Measurements from ENCODE around the gene PAX7. TPM values are rescaled to one million over a fixed set of nuclear protein-coding genes. Genes with fewer than 3 reads are reported as not detected.
"Not testable (repeated sequence)": the region's sequence is repeated elsewhere in the genome, so short reads cannot be mapped to it uniquely, and the experiment has no call there.

PAX7 gene
- total RNA-seq, 1 donor from 2014 or later, result not detected

- no peak for DNase-seq (ENCODE audit: low spot score)
Observed at GRCh38 chr1:18727956-18728355, 97.3 kb downstream of the PAX7 start.

GRCh38 chr1:18730321-18730720, 99.7 kb downstream of the PAX7 start:
- no peak for DNase-seq (ENCODE audit: low spot score)

GRCh38 chr1:18731148-18731547, 100.5 kb downstream of the PAX7 start:
- no peak for DNase-seq (ENCODE audit: low spot score)

GRCh38 chr1:18731591-18732235, 101.1 kb downstream of the PAX7 start:
- no peak for DNase-seq (ENCODE audit: low spot score)

GRCh38 chr1:18732686-18733085, 102.0 kb downstream of the PAX7 start:
- no peak for DNase-seq (ENCODE audit: low spot score)

- DNase-seq (ENCODE audit: low spot score), result no peak
Observed at GRCh38 chr1:18734001-18734400, 103.4 kb downstream of the PAX7 start.

- no peak for DNase-seq (ENCODE audit: low spot score)
Observed at GRCh38 chr1:18734461-18735223, 104.0 kb downstream of the PAX7 start.

GRCh38 chr1:18735224-18735997, 104.8 kb downstream of the PAX7 start:
- no peak for DNase-seq (ENCODE audit: low spot score)

GRCh38 chr1:18736958-18737357, 106.3 kb downstream of the PAX7 start:
- DNase-seq (ENCODE audit: low spot score), result no peak

GRCh38 chr1:18738126-18738525, 107.5 kb downstream of the PAX7 start:
- no peak for DNase-seq (ENCODE audit: low spot score)

- no peak for DNase-seq (ENCODE audit: low spot score)
Observed at GRCh38 chr1:18738617-18739016, 108.0 kb downstream of the PAX7 start.

- DNase-seq (ENCODE audit: low spot score), result no peak
Observed at GRCh38 chr1:18739408-18739807, 108.8 kb downstream of the PAX7 start.

- no peak for DNase-seq (ENCODE audit: low spot score)
Observed at GRCh38 chr1:18739897-18740296, 109.3 kb downstream of the PAX7 start.

GRCh38 chr1:18740617-18741016, 110.0 kb downstream of the PAX7 start:
- DNase-seq (ENCODE audit: low spot score), result no peak

GRCh38 chr1:18743233-18743632, 112.6 kb downstream of the PAX7 start:
- no peak for DNase-seq (ENCODE audit: low spot score)

- not testable (repeated sequence) for DNase-seq (ENCODE audit: low spot score)
Observed at GRCh38 chr1:18744381-18744780, 113.7 kb downstream of the PAX7 start.

- DNase-seq (ENCODE audit: low spot score), result no peak
Observed at GRCh38 chr1:18746981-18747380, 116.3 kb downstream of the PAX7 start.

- DNase-seq (ENCODE audit: low spot score), result no peak
Observed at GRCh38 chr1:18747671-18748070, 117.0 kb downstream of the PAX7 start.

- DNase-seq (ENCODE audit: low spot score), result no peak
Observed at GRCh38 chr1:18748435-18748834, 117.8 kb downstream of the PAX7 start.

GRCh38 chr1:18749569-18749968, 118.9 kb downstream of the PAX7 start:
- no peak for DNase-seq (ENCODE audit: low spot score)

GRCh38 chr1:18750600-18750999, 120.0 kb downstream of the PAX7 start:
- DNase-seq (ENCODE audit: low spot score), result no peak

- DNase-seq (ENCODE audit: low spot score), result no peak
Observed at GRCh38 chr1:18751425-18751824, 120.8 kb downstream of the PAX7 start.

GRCh38 chr1:18752409-18752808, 121.8 kb downstream of the PAX7 start:
- no peak for DNase-seq (ENCODE audit: low spot score)

Data from ureter (tissue), 1 donor.